HEK293 (cell line): ENCODE results near the gene TTC16.
A peak's percentile ranks its signal among the peaks of the same experiment; 100 is the strongest.

Experiments
- CTCF ChIA-PET: fragments of 350-600 bp; formaldehyde crosslinking; extraction: SDS; loops from one replicate; lab custom pipeline; 2021; ENCODE audit warnings: antibody characterized with exemption; lab: Yijun Ruan, JAX
- POLR2A ChIA-PET: fragments of 300-600 bp; formaldehyde crosslinking; extraction: SDS; loops from one replicate; lab custom pipeline; 2020; ENCODE audit warnings: antibody characterized with exemption, inconsistent platforms; lab: Yijun Ruan, JAX
- H3K27ac ChIP-seq: fragments of 200-500 bp; sonication (Bioruptor generic); 2 replicates; pipeline ENCODE4 v1.5.1; 2014; ENCODE audit warnings: low read depth, low read length, control low read depth, inconsistent platforms; ENCODE audit errors: extremely low read depth
- H3K36me3 ChIP-seq, 2 experiments: fragments of 200-500 bp in 1 of 2; sonication (Bioruptor generic) in 1 of 2; 1 replicate in 1 of 2; 2 replicates in 1 of 2; pipeline ENCODE4 v1.5.1; 2014 to 2017; ENCODE audit warnings: inconsistent platforms in 2 of 2, low read length in 2 of 2; ENCODE audit not compliant: control insufficient read depth in 2 of 2, insufficient read depth in 1 of 2
- H3K4me1 ChIP-seq: fragments of 200-500 bp; sonication (Bioruptor generic); 2 replicates; pipeline ENCODE4 v1.5.1; 2014; ENCODE audit warnings: mild to moderate bottlenecking, low read length, inconsistent platforms; ENCODE audit not compliant: control insufficient read depth, insufficient read depth
- H3K4me3 ChIP-seq: 2 replicates; pipeline ENCODE4 v1.5.1; 2011; ENCODE audit warnings: low read depth, mild to moderate bottlenecking, control low read depth, low read length, moderate library complexity
- H3K9me3 ChIP-seq: fragments of 200-500 bp; sonication (Bioruptor generic); 2 replicates; pipeline ENCODE4 v1.5.1; 2014; ENCODE audit warnings: low read depth, low read length, inconsistent platforms; ENCODE audit not compliant: control insufficient read depth, insufficient read depth
- FEZF1 ChIP-seq: fragments of 450-650 bp; formaldehyde crosslinking; IDR thresholded peaks from 2 replicates; pipeline ENCODE4 v1.5.1; 2016; ENCODE audit warnings: missing biosample characterization, missing genetic modification characterization
- GLIS1 ChIP-seq: fragments of 450-650 bp; formaldehyde crosslinking; IDR thresholded peaks from 2 replicates; pipeline ENCODE4 v1.5.1; 2016; ENCODE audit warnings: missing biosample characterization, missing genetic modification characterization
- OSR2 ChIP-seq: fragments of 450-650 bp; formaldehyde crosslinking; IDR thresholded peaks from 2 replicates; pipeline ENCODE4 v1.5.1; 2016; ENCODE audit warnings: missing biosample characterization, missing genetic modification characterization
- PRDM1 ChIP-seq: fragments of 450-650 bp; formaldehyde crosslinking; IDR thresholded peaks from 2 replicates; pipeline ENCODE4; 2016; ENCODE audit warnings: missing biosample characterization, missing genetic modification characterization
- SP3 ChIP-seq: fragments of 450-650 bp; formaldehyde crosslinking; IDR thresholded peaks from 2 replicates; pipeline ENCODE4 v1.5.1; 2016; ENCODE audit warnings: missing biosample characterization, missing genetic modification characterization
- TCF7L2 ChIP-seq: IDR thresholded peaks from 2 replicates; pipeline ENCODE4 v1.6.1; 2011; ENCODE audit warnings: low read depth, mild to moderate bottlenecking, inconsistent platforms, low read length, moderate library complexity, borderline replicate concordance
- ZBTB17 ChIP-seq: fragments of 450-650 bp; formaldehyde crosslinking; IDR thresholded peaks from 2 replicates; pipeline ENCODE4 v1.5.1; 2016; ENCODE audit warnings: missing biosample characterization, missing genetic modification characterization
- ZBTB48 ChIP-seq: fragments of 450-650 bp; formaldehyde crosslinking; IDR thresholded peaks from 2 replicates; pipeline ENCODE4 v1.5.1; 2016; ENCODE audit warnings: missing biosample characterization, missing genetic modification characterization
- ZNF132 ChIP-seq: fragments of 450-650 bp; formaldehyde crosslinking; IDR thresholded peaks from 2 replicates; pipeline ENCODE4 v1.5.1; 2017; ENCODE audit warnings: missing biosample characterization, missing genetic modification characterization, borderline replicate concordance
- ZNF146 ChIP-seq: fragments of 450-650 bp; formaldehyde crosslinking; IDR thresholded peaks from 2 replicates; pipeline ENCODE4 v1.5.1; 2016; ENCODE audit warnings: missing biosample characterization, missing genetic modification characterization
- ZNF174 ChIP-seq: fragments of 450-650 bp; formaldehyde crosslinking; IDR thresholded peaks from 2 replicates; pipeline ENCODE4 v1.5.0; 2017; ENCODE audit warnings: missing biosample characterization, mild to moderate bottlenecking, missing genetic modification characterization
- ZNF221 ChIP-seq: fragments of 450-650 bp; formaldehyde crosslinking; IDR thresholded peaks from 2 replicates; pipeline ENCODE4 v1.5.1; 2017; ENCODE audit warnings: missing biosample characterization, missing genetic modification characterization, borderline replicate concordance
- ZNF350 ChIP-seq: fragments of 450-650 bp; formaldehyde crosslinking; IDR thresholded peaks from 2 replicates; pipeline ENCODE4 v1.5.0; 2017; ENCODE audit warnings: missing biosample characterization, mild to moderate bottlenecking, missing genetic modification characterization
- ZNF549 ChIP-seq: fragments of 450-650 bp; IDR thresholded peaks from 2 replicates; pipeline ENCODE4 v1.5.1; 2018; ENCODE audit warnings: missing biosample characterization, missing genetic modification characterization, mild to moderate bottlenecking, inconsistent platforms, moderate library complexity
- ZNF610 ChIP-seq: fragments of 450-650 bp; formaldehyde crosslinking; IDR thresholded peaks from 2 replicates; pipeline ENCODE4 v1.5.1; 2016; ENCODE audit warnings: missing biosample characterization, missing genetic modification characterization, borderline replicate concordance
- ZNF701 ChIP-seq: fragments of 450-650 bp; formaldehyde crosslinking; IDR thresholded peaks from 2 replicates; pipeline ENCODE4 v1.5.1; 2016; ENCODE audit warnings: missing biosample characterization, missing genetic modification characterization
- ZNF768 ChIP-seq: fragments of 450-650 bp; formaldehyde crosslinking; IDR thresholded peaks from 2 replicates; pipeline ENCODE4 v1.5.1; 2018; ENCODE audit warnings: missing biosample characterization, mild to moderate bottlenecking, missing genetic modification characterization
- ZNF777 ChIP-seq: fragments of 450-650 bp; formaldehyde crosslinking; IDR thresholded peaks from 2 replicates; pipeline ENCODE4 v1.5.1; 2017; ENCODE audit warnings: missing biosample characterization, missing genetic modification characterization, borderline replicate concordance
- TF ChIP-seq, protein P1 (sequence below): fragments of 450-650 bp; formaldehyde crosslinking; IDR thresholded peaks from 2 replicates; pipeline ENCODE4 v1.5.1; 2016; ENCODE audit warnings: missing biosample characterization, missing genetic modification characterization
- TF ChIP-seq, protein P2 (sequence below): fragments of 450-650 bp; formaldehyde crosslinking; conservative IDR thresholded peaks from 2 replicates; pipeline ENCODE4 v1.5.1; 2016; ENCODE audit warnings: low read depth, missing biosample characterization, missing genetic modification characterization
- TF ChIP-seq, protein P3 (sequence below): fragments of 450-650 bp; formaldehyde crosslinking; IDR thresholded peaks from 2 replicates; pipeline ENCODE4 v1.5.1; 2016; ENCODE audit warnings: missing biosample characterization, missing genetic modification characterization
- TF ChIP-seq, protein P4 (sequence below): fragments of 450-650 bp; formaldehyde crosslinking; IDR thresholded peaks from 2 replicates; pipeline ENCODE4 v1.5.1; 2016; ENCODE audit warnings: missing biosample characterization, missing genetic modification characterization
- TF ChIP-seq, protein P5 (sequence below): fragments of 450-650 bp; formaldehyde crosslinking; IDR thresholded peaks from 2 replicates; pipeline ENCODE4 v1.5.1; 2016; ENCODE audit warnings: missing biosample characterization, missing genetic modification characterization
- TF ChIP-seq, protein P6 (sequence below): IDR thresholded peaks from 2 replicates; pipeline ENCODE4 v1.6.1; 2011; ENCODE audit warnings: mild to moderate bottlenecking, low read depth, low read length, borderline replicate concordance

The TTC16 gene

DNA sequence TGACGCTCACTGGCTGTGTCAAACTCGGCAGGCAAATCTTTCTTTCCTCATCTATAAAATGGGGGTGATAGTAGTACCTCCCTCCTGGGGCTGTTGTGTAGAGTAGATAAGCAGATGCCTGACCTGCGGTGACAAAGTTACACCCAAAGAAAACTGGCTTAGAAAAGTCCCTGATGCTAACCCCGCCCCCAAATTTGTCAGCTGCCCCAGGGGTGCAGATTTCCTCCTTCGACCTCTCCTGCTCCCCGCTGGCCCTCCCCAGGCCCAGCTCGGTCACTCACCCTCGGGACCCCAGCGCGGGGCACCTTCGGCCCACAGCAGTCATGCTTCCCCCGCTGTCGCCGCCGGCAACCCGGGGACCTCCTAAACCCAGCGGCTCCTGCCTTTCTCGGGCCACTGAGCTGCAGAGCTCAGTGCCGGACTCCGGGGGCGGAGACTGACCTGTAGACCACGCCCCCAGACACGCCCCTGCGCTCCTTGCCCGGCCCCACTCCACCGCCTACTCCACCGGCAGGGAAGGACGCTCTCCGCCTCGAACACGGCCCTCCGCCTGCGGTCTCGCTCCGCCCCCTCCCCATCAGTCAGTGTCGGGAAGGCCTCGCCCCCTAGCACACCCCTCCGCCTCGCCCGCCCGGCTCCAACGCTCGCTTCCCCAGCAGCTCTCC, 55.2 kb downstream of the TTC16 start (continued):
- TF ChIP-seq ZNF350 (tag by site-specific recombination) (no peak), ZBTB17 (peak; percentile 70), ZNF777 (tag by site-specific recombination) (no peak), SP3 (tag by site-specific recombination) (peak; percentile 98), TCF7L2 (no peak), ZNF701 (no peak), ZNF146 (no peak), ZNF221 (tag by site-specific recombination) (no peak), FEZF1 (no peak), ZBTB48 (tag by site-specific recombination) (no peak), OSR2 (tag by site-specific recombination) (peak; percentile 15; the same call in 1 of the 2 replicates), GLIS1 (tag by site-specific recombination) (peak; percentile 58), ZNF549 (tag by site-specific recombination) (no peak), ZNF610 (tag by site-specific recombination) (peak; percentile 53; the same call in 1 of the 2 replicates), ZNF768 (tag by site-specific recombination) (no peak), PRDM1 (tag by site-specific recombination) (no peak)
- TF ChIP-seq, protein P1, sequence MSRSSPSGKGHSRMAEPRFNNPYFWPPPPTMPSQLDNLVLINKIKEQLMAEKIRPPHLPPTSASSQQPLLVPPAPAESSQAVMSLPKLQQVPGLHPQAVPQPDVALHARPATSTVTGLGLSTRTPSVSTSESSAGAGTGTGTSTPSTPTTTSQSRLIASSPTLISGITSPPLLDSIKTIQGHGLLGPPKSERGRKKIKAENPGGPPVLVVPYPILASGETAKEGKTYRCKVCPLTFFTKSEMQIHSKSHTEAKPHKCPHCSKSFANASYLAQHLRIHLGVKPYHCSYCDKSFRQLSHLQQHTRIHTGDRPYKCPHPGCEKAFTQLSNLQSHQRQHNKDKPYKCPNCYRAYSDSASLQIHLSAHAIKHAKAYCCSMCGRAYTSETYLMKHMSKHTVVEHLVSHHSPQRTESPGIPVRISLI: no peak
- TF ChIP-seq, protein P2, sequence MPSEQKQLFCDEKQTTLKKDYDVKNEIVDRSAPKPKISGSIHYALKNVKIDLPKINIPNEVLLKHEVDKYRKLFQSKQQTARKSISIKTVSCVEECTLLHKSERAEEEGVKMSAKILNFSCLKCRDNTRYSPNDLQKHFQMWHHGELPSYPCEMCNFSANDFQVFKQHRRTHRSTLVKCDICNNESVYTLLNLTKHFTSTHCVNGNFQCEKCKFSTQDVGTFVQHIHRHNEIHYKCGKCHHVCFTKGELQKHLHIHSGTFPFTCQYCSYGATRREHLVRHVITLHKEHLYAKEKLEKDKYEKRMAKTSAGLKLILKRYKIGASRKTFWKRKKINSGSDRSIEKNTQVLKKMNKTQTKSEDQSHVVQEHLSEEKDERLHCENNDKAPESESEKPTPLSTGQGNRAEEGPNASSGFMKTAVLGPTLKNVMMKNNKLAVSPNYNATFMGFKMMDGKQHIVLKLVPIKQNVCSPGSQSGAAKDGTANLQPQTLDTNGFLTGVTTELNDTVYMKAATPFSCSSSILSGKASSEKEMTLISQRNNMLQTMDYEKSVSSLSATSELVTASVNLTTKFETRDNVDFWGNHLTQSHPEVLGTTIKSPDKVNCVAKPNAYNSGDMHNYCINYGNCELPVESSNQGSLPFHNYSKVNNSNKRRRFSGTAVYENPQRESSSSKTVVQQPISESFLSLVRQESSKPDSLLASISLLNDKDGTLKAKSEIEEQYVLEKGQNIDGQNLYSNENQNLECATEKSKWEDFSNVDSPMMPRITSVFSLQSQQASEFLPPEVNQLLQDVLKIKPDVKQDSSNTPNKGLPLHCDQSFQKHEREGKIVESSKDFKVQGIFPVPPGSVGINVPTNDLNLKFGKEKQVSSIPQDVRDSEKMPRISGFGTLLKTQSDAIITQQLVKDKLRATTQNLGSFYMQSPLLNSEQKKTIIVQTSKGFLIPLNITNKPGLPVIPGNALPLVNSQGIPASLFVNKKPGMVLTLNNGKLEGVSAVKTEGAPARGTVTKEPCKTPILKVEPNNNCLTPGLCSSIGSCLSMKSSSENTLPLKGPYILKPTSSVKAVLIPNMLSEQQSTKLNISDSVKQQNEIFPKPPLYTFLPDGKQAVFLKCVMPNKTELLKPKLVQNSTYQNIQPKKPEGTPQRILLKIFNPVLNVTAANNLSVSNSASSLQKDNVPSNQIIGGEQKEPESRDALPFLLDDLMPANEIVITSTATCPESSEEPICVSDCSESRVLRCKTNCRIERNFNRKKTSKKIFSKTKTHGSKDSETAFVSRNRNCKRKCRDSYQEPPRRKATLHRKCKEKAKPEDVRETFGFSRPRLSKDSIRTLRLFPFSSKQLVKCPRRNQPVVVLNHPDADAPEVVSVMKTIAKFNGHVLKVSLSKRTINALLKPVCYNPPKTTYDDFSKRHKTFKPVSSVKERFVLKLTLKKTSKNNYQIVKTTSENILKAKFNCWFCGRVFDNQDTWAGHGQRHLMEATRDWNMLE (tag by site-specific recombination): no peak
- TF ChIP-seq, protein P3, sequence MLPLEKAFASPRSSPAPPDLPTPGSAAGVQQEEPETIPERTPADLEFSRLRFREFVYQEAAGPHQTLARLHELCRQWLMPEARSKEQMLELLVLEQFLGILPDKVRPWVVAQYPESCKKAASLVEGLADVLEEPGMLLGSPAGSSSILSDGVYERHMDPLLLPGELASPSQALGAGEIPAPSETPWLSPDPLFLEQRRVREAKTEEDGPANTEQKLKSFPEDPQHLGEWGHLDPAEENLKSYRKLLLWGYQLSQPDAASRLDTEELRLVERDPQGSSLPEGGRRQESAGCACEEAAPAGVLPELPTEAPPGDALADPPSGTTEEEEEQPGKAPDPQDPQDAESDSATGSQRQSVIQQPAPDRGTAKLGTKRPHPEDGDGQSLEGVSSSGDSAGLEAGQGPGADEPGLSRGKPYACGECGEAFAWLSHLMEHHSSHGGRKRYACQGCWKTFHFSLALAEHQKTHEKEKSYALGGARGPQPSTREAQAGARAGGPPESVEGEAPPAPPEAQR (tag by site-specific recombination): no peak

DNA sequence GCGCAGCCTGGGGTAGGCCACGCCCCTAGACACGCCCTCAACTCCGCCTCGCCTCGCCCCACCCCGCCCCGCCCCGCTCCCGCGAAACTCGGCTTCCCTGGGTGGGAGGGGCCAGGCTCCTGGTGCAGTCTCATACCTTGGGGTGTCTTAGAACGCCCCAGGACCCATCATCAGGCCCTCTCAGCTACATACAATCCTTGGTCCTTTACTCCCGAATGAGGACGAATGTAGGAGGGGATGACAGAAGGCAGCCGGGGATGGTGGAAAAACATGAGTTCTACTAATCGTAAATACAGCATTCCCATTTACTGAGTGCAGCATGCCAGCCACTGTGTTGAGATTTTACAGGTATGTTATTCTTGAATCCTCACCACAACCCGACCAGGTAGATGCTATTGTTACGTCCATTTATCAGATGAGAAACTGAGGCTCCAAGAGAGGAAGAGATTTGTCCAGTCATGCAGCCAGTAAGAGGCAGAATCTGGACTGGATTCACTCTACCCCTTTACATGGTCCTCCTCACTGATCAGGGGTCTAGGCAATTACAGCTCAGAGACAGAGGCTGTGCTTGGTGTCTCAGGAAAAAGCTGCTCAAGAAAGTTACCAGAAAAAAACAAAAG, 55.8 kb downstream of the TTC16 start:
- no peaks in the 10 kb centered on the region for H3K9me3 ChIP-seq
- no peak overlapping the region for H3K27ac ChIP-seq
- CTCF ChIA-PET: interaction anchor here (0.6 to 1.6 kb wide), 7 partner anchors 11 to 253 kb away, joined by 3 to 12 read pairs (median 4); partner anchors contain the start of gene TOR2A
- POLR2A ChIA-PET: interaction anchor here (0.5 to 1.9 kb wide), 15 partner anchors 8 to 1260 kb away, joined by 3 to 10 read pairs (median 5); partner anchors contain the start of genes CDK9, ST6GALNAC4 and TOR2A
- no peaks in the 10 kb centered on the region for H3K36me3 ChIP-seq
- no peaks in the 10 kb centered on the region for H3K4me1 ChIP-seq
- H3K4me3 ChIP-seq: peak overlapping the region; percentile 25
- TF ChIP-seq, protein P4, sequence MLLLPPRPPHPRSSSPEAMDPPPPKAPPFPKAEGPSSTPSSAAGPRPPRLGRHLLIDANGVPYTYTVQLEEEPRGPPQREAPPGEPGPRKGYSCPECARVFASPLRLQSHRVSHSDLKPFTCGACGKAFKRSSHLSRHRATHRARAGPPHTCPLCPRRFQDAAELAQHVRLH: no peak
- TF ChIP-seq, protein P5, sequence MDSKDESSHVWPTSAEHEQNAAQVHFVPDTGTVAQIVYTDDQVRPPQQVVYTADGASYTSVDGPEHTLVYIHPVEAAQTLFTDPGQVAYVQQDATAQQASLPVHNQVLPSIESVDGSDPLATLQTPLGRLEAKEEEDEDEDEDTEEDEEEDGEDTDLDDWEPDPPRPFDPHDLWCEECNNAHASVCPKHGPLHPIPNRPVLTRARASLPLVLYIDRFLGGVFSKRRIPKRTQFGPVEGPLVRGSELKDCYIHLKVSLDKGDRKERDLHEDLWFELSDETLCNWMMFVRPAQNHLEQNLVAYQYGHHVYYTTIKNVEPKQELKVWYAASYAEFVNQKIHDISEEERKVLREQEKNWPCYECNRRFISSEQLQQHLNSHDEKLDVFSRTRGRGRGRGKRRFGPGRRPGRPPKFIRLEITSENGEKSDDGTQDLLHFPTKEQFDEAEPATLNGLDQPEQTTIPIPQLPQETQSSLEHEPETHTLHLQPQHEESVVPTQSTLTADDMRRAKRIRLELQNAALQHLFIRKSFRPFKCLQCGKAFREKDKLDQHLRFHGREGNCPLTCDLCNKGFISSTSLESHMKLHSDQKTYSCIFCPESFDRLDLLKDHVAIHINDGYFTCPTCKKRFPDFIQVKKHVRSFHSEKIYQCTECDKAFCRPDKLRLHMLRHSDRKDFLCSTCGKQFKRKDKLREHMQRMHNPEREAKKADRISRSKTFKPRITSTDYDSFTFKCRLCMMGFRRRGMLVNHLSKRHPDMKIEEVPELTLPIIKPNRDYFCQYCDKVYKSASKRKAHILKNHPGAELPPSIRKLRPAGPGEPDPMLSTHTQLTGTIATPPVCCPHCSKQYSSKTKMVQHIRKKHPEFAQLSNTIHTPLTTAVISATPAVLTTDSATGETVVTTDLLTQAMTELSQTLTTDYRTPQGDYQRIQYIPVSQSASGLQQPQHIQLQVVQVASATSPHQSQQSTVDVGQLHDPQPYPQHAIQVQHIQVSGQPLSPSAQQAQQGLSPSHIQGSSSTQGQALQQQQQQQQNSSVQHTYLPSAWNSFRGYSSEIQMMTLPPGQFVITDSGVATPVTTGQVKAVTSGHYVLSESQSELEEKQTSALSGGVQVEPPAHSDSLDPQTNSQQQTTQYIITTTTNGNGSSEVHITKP (tag by site-specific recombination): no peak
- TF ChIP-seq ZNF132 (tag by site-specific recombination): no peak
- TF ChIP-seq, protein P6, sequence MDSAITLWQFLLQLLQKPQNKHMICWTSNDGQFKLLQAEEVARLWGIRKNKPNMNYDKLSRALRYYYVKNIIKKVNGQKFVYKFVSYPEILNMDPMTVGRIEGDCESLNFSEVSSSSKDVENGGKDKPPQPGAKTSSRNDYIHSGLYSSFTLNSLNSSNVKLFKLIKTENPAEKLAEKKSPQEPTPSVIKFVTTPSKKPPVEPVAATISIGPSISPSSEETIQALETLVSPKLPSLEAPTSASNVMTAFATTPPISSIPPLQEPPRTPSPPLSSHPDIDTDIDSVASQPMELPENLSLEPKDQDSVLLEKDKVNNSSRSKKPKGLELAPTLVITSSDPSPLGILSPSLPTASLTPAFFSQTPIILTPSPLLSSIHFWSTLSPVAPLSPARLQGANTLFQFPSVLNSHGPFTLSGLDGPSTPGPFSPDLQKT: no peak
- TF ChIP-seq ZNF174 (tag by site-specific recombination): no peak
- no peak for TF ChIP-seq ZNF350 (tag by site-specific recombination)
